ENCODE results near the gene RAI14. TPM values are rescaled to one million over a fixed set of nuclear protein-coding genes. Genes with fewer than 3 reads are reported as not detected.
A peak's percentile ranks its signal among the peaks of the same experiment; 100 is the strongest.
"Not testable (repeated sequence)": the region's sequence is repeated elsewhere in the genome, so short reads cannot be mapped to it uniquely, and the experiment has no call there.

Gene RAI14
- total and polyA plus RNA-seq, 2 donors (not counting 1 experiment from before 2014, with no cell fraction given), result 98.7 to 125 TPM

DNA sequence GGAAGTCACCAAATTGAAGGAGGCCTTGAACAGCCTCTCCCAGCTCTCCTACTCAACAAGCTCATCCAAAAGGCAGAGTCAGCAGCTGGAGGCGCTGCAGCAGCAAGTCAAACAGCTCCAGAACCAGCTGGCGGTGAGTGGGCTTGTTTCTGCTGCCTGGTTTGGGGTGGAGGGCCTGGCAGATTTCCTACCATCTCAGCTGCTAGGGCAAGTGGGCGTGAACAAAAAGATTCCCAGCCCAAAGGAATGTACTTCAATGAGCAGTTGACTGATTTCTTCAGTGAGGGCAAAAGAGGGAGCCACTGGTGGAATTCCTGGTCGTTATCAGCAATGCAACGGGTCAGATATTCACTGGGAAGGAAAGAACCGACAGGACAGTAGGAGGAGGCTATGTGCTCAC, 170.2 kb downstream of the RAI14 start:
- H3K27me3 ChIP-seq (ENCODE audit: control insufficient read depth, insufficient read depth, low read length), result no peaks in the 10 kb centered on the region
- H3K36me3 ChIP-seq (ENCODE audit: control insufficient read depth, insufficient read depth, low read length), result peaks cover 23% of the 10 kb centered on the region
- peak in 1 of 2 donors; percentile 77 for DNase-seq (ENCODE audit: low read depth in 2 of 2)
- no peak overlapping the region for H3K27ac ChIP-seq (ENCODE audit: insufficient read depth, low read length)
- no peaks in the 10 kb centered on the region for H3K79me2 ChIP-seq (ENCODE audit: control insufficient read depth, insufficient read depth, low read length)
- no peaks in the 10 kb centered on the region for H3K9me3 ChIP-seq (ENCODE audit: control insufficient read depth, insufficient read depth, low read depth, low read length)
- no peaks in the 10 kb centered on the region for H3K4me1 ChIP-seq (ENCODE audit: control insufficient read depth, extremely low read depth, insufficient read depth, low read length)
- no peak for TF ChIP-seq EZH2 (IDR thresholded peaks at IDR 0.05; ENCODE audit: low read length, missing control alignments)
- TF ChIP-seq, protein P1, sequence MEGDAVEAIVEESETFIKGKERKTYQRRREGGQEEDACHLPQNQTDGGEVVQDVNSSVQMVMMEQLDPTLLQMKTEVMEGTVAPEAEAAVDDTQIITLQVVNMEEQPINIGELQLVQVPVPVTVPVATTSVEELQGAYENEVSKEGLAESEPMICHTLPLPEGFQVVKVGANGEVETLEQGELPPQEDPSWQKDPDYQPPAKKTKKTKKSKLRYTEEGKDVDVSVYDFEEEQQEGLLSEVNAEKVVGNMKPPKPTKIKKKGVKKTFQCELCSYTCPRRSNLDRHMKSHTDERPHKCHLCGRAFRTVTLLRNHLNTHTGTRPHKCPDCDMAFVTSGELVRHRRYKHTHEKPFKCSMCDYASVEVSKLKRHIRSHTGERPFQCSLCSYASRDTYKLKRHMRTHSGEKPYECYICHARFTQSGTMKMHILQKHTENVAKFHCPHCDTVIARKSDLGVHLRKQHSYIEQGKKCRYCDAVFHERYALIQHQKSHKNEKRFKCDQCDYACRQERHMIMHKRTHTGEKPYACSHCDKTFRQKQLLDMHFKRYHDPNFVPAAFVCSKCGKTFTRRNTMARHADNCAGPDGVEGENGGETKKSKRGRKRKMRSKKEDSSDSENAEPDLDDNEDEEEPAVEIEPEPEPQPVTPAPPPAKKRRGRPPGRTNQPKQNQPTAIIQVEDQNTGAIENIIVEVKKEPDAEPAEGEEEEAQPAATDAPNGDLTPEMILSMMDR (conservative IDR thresholded peaks at IDR 0.05 in 1 of 2, IDR thresholded peaks at IDR 0.05 in 1 of 2; ENCODE audit: low read depth in 1 of 2, low read length in 2 of 2), result no peak
- no peak overlapping the region for H3K4me3 ChIP-seq (replicated peaks in 1 of 4; ENCODE audit: control extremely low read depth in 1 of 4, insufficient read depth in 1 of 4, low read depth in 3 of 4, low read length in 4 of 4)
- H4K20me1 ChIP-seq (ENCODE audit: control insufficient read depth, extremely low read depth, insufficient read depth, low read length), result no peaks in the 10 kb centered on the region
- H3K4me2 ChIP-seq (ENCODE audit: extremely low read depth, insufficient read depth, low read length), result no peak overlapping the region
- H3K9ac ChIP-seq (ENCODE audit: insufficient read depth, low read length), result no peak overlapping the region
- H2AFZ ChIP-seq (ENCODE audit: low read length), result no peak overlapping the region

DNA sequence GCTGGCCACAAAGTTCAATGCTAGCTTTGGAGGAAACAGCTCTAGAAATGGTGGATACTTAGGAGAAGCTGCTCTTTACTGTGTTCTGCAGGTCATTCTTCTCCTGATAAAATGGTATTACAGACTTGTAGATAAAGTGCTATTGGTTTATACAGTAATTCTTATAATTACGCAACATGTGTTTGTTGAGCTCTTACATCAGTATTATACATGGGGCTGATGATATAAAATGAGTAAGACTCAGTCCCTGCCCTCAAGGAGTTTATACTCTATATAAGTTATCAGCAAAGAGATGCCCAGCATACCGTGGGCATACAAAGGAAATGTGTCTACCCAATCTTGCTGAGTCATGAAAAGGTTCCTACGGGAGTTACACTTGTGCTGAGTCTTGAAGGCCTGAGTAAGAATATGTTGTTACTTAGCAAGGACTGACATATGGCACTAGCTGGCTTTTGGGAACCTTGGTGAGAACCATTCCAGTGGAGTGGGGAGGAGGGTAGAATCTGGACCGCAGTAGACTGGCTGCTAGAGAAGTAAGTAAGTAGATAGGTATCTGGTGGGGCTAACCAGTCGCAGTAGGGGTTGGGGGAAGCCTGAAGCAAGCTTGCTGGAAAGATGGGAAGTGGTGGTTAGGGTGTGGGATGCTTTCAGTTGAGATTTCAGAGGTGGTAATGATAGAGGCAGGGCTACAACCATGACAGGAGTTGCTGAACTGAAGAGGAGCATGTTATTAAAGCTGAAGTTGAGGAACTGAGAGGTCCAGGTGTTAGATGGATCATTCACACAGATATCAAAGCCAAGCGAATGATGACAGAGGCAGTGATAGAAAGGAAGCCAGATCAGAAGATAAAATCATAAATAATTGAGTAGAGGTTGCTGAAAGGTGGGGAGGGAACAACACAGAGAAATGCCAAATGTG, 171.7 kb downstream of the RAI14 start:
- no peaks in the 10 kb centered on the region for H3K27me3 ChIP-seq (ENCODE audit: control insufficient read depth, insufficient read depth, low read length)

DNA sequence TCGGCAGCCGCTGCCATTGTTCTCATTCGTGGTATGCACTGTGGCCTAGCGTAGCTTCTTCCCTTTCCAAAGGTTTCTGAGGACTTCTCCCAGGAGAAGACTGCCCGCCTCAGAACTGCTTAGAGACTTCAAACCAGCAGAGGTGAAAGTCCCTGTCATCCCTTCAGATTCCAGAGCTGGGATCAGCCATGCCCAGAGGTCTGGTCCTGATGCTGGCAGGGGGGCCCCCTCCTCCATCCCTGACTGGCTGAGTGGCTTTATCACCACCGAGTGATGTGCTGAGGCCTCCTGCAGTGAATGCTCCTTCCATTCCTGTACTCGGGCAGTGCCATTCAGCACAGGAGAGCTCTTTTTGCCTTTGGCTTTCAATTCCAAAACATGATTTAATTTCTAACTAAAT, 174.7 kb downstream of the RAI14 start:
- DNase-seq (ENCODE audit: low read depth in 2 of 2); H3K4me3 ChIP-seq (replicated peaks in 1 of 4; ENCODE audit: control extremely low read depth in 1 of 4, insufficient read depth in 1 of 4, low read depth in 3 of 4, low read length in 4 of 4); H3K4me1 ChIP-seq (ENCODE audit: control insufficient read depth, extremely low read depth, insufficient read depth, low read length); H3K9ac ChIP-seq (ENCODE audit: insufficient read depth, low read length); H2AFZ ChIP-seq (ENCODE audit: low read length); H3K4me2 ChIP-seq (ENCODE audit: extremely low read depth, insufficient read depth, low read length); H3K27me3 ChIP-seq (ENCODE audit: control insufficient read depth, insufficient read depth, low read length); H3K79me2 ChIP-seq (ENCODE audit: control insufficient read depth, insufficient read depth, low read length); H3K27ac ChIP-seq (ENCODE audit: insufficient read depth, low read length); H4K20me1 ChIP-seq (ENCODE audit: control insufficient read depth, extremely low read depth, insufficient read depth, low read length); H3K9me3 ChIP-seq (ENCODE audit: control insufficient read depth, insufficient read depth, low read depth, low read length): not testable (repeated sequence)
- peaks cover 16% of the 10 kb centered on the region for H3K36me3 ChIP-seq (ENCODE audit: control insufficient read depth, insufficient read depth, low read length)

More for the DNA sequence above, 171.7 kb downstream of the RAI14 start:
- Histone ChIP-seq H3K27ac (ENCODE audit: insufficient read depth, low read length) (no peak overlapping the region), H3K4me2 (ENCODE audit: extremely low read depth, insufficient read depth, low read length) (no peak overlapping the region), H4K20me1 (ENCODE audit: control insufficient read depth, extremely low read depth, insufficient read depth, low read length) (no peaks in the 10 kb centered on the region), H3K36me3 (ENCODE audit: control insufficient read depth, insufficient read depth, low read length) (peaks cover 21% of the 10 kb centered on the region), H2AFZ (ENCODE audit: low read length) (no peak overlapping the region), H3K9me3 (ENCODE audit: control insufficient read depth, insufficient read depth, low read depth, low read length) (no peaks in the 10 kb centered on the region), H3K4me3 (replicated peaks in 1 of 4; ENCODE audit: control extremely low read depth in 1 of 4, insufficient read depth in 1 of 4, low read depth in 3 of 4, low read length in 4 of 4) (no peak overlapping the region), H3K9ac (ENCODE audit: insufficient read depth, low read length) (no peak overlapping the region), H3K4me1 (ENCODE audit: control insufficient read depth, extremely low read depth, insufficient read depth, low read length) (no peaks in the 10 kb centered on the region), H3K79me2 (ENCODE audit: control insufficient read depth, insufficient read depth, low read length) (no peaks in the 10 kb centered on the region)
- TF ChIP-seq EZH2 (IDR thresholded peaks at IDR 0.05; ENCODE audit: low read length, missing control alignments), result no peak
- TF ChIP-seq, protein P1 (conservative IDR thresholded peaks at IDR 0.05 in 1 of 2, IDR thresholded peaks at IDR 0.05 in 1 of 2; ENCODE audit: low read depth in 1 of 2, low read length in 2 of 2), result no peak
- no peak for DNase-seq (ENCODE audit: low read depth in 2 of 2)
